ENCODE results near the gene ARL4A.

GRCh38 chr7:12731775-12732174 lies 44.3 kb downstream of the ARL4A start:
- TF ChIP-seq CTCF (IDR thresholded peaks at IDR 0.05) = no peak
- no peak for TF ChIP-seq POLR2AphosphoS5 (IDR thresholded peaks at IDR 0.05; ENCODE audit: insufficient read depth in 1 of 2, low read depth in 1 of 2)
- no peak for TF ChIP-seq POLR2A (IDR thresholded peaks at IDR 0.05)

All from vagina (tissue), 2 donors.